ENCODE data around the gene SCAPER. TPM values are rescaled to one million over a fixed set of nuclear protein-coding genes. Genes with fewer than 3 reads are reported as not detected.

SCAPER gene
- total RNA-seq, 2 donors from 2014 or later = 52.9 to 72.8 TPM

DNA sequence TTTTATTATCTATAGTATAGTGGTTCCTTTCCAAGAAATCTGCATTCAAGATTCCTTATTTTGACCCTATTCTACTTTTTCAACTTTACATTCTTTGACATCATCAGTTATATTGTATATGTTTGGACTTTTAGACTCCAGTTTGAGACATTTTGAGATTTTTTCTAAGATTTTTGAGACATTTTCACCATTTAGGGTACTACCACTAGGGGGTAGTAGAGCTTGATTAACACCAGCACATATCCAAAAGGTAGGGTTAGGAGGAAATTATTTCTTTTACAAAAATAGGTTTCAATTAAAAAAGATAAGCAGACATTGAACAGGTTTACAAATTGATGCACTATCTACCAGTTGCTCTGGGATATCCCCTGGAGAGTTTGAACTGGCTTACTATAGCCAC lies 262.5 kb downstream of the SCAPER start:
- Mint-ChIP-seq H3K27ac (peak overlapping the region in 1 of 2 donors; percentile 29), H3K36me3 (peaks cover 11% of the 10 kb centered on the region), H3K4me3 (no peak overlapping the region), H3K27me3 (no peaks in the 10 kb centered on the region), H3K4me1 (ENCODE audit: low read depth in 2 of 2) (peaks cover 13 to 16% of the 10 kb centered on the region in 2 donors), H3K9me3 (no peaks in the 10 kb centered on the region)
- peak in 1 of 2 donors; percentile 11 for ATAC-seq
- DNase-seq (ENCODE audit: low spot score) = no peak

DNA sequence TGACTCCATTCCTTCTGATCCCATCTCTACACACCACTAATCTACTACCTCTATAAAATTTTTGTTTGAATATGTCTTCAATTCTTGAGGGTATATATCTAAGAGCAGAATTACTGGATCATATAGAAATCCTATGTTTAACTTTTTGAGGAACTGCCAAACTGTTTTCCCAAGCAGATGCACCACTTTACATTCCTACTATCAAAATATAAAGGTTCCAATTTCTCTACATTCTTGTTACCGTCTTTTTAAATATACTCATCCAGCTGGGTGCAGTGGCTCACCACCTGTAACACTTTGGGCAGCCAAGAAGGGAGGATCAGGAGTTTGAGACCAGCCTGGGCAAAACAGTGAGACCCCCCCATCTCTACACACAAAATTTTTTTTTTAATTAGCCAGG lies 268.0 kb downstream of the SCAPER start:
- no peak for ATAC-seq
- peaks cover 0 to 2% of the 10 kb centered on the region in 2 donors for H3K4me1 Mint-ChIP-seq (ENCODE audit: low read depth in 2 of 2)
- H3K4me3 Mint-ChIP-seq = no peak overlapping the region
- peaks cover 14% of the 10 kb centered on the region for H3K36me3 Mint-ChIP-seq
- no peaks in the 10 kb centered on the region for H3K9me3 Mint-ChIP-seq
- no peaks in the 10 kb centered on the region for H3K27me3 Mint-ChIP-seq
- H3K27ac Mint-ChIP-seq = no peak overlapping the region
- DNase-seq (ENCODE audit: low spot score) = no peak

- Mint-ChIP-seq H3K36me3 (peaks cover 14% of the 10 kb centered on the region), H3K4me3 (no peak overlapping the region), H3K27me3 (no peaks in the 10 kb centered on the region), H3K27ac (no peak overlapping the region), H3K9me3 (no peaks in the 10 kb centered on the region), H3K4me1 (ENCODE audit: low read depth in 2 of 2) (peaks cover 0 to 2% of the 10 kb centered on the region in 2 donors)
- no peak for DNase-seq (ENCODE audit: low spot score)
- no peak for ATAC-seq
Observed at GRCh38 chr15:76636059-76636458, 269.1 kb downstream of the SCAPER start.

DNA sequence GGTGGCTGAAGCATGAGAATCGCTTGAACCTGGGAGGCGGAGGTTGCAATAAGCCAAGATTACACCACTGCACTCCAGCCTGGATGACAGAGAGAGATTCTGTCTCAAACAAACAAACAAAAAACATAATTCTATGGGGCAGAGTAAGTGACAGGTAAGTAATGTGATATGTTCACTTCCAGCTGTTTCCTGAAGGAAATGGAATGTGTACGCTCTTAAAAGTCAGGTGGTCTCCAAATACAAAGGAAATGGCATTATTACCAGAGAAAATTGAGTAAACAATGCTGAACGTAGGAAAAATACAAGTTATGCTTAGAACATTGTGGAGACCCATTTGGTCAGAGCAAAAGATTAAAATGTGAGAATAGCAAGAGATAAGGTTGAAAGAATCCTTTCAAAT lies 278.5 kb downstream of the SCAPER start:
- no peak overlapping the region for H3K27ac Mint-ChIP-seq
- H3K27me3 Mint-ChIP-seq = no peaks in the 10 kb centered on the region
- H3K9me3 Mint-ChIP-seq = peaks cover 9% of the 10 kb centered on the region
- H3K4me1 Mint-ChIP-seq (ENCODE audit: low read depth in 2 of 2) = no peaks in the 10 kb centered on the region
- H3K36me3 Mint-ChIP-seq = no peaks in the 10 kb centered on the region
- ATAC-seq = no peak
- DNase-seq (ENCODE audit: low spot score) = no peak
- no peak overlapping the region for H3K4me3 Mint-ChIP-seq

GRCh38 chr15:76625267-76625666 lies 279.9 kb downstream of the SCAPER start:
- H3K9me3 Mint-ChIP-seq = peaks cover 9% of the 10 kb centered on the region
- no peaks in the 10 kb centered on the region for H3K4me1 Mint-ChIP-seq (ENCODE audit: low read depth in 2 of 2)
- no peak overlapping the region for H3K4me3 Mint-ChIP-seq
- DNase-seq (ENCODE audit: low spot score) (no peak), ATAC-seq (peak in 1 of 2 donors; percentile 13)
- H3K27ac Mint-ChIP-seq = no peak overlapping the region
- no peaks in the 10 kb centered on the region for H3K36me3 Mint-ChIP-seq
- no peaks in the 10 kb centered on the region for H3K27me3 Mint-ChIP-seq

GRCh38 chr15:76614725-76615124 lies 290.4 kb downstream of the SCAPER start:
- peak in 1 of 2 donors; percentile 62 for ATAC-seq
- no peak for DNase-seq (ENCODE audit: low spot score)
- Mint-ChIP-seq H3K9me3 (peaks cover 6% of the 10 kb centered on the region), H3K4me3 (no peak overlapping the region), H3K27me3 (no peaks in the 10 kb centered on the region), H3K4me1 (ENCODE audit: low read depth in 2 of 2) (peaks cover 16 to 23% of the 10 kb centered on the region in 2 donors), H3K27ac (peak overlapping the region; percentile 28 to 29), H3K36me3 (peaks cover 35% of the 10 kb centered on the region)

DNA sequence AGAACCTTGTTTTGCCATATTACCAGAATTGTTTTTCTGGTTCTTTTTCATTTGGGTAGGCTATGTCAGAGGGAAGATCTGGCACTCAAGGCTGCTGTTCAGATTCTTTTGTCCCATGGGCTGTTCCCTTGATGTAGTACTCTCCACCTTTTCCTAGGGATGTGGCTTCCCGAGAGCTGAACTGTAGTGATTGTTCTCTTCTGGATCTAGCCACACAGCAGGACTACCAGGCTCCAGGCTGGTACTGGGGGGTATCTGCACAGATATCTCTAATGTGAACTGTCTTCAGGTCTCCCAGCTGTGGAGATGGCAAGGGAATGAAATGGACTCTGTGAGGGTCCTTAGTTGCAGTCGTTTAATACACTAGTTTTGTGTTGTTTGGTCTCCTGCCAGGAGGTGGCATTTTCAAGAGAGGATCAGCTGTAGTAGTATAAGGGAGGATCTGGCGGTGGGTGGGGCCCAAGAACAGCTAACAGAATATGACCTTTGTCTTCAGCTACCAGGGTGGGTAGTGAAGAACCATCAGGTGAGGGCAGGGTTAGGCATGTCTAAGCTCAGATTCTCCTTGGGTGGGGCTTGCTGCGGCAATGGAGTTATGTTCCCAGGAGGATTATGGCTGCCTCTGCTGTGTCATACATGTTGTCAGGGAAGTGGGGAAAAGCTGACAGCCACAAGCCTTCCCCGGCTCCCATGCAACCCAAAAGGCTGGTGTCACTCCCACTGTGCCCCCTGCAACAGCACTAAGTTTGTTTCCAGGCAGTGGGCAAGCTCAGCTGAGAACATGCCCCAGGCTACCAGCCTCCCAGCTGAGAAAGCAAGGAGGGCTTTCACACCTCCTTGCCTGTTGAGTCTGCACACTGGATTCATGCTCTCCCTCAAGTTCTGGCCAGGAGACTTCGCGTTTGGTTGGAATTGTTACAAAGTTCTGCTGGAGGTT lies 316.1 kb downstream of the SCAPER start:
- ATAC-seq (no peak), DNase-seq (ENCODE audit: low spot score) (no peak)
- Mint-ChIP-seq H3K4me1 (ENCODE audit: low read depth in 2 of 2) (peaks cover 0 to 2% of the 10 kb centered on the region in 2 donors), H3K36me3 (no peaks in the 10 kb centered on the region), H3K27ac (no peak overlapping the region), H3K27me3 (no peaks in the 10 kb centered on the region), H3K4me3 (no peak overlapping the region), H3K9me3 (no peaks in the 10 kb centered on the region)

GRCh38 chr15:76585576-76585897 lies 319.6 kb downstream of the SCAPER start:
- ATAC-seq = no peak
- Mint-ChIP-seq H3K4me1 (ENCODE audit: low read depth in 2 of 2) (no peaks in the 10 kb centered on the region), H3K36me3 (peaks cover 6% of the 10 kb centered on the region), H3K27ac (no peak overlapping the region), H3K9me3 (no peaks in the 10 kb centered on the region), H3K4me3 (no peak overlapping the region), H3K27me3 (no peaks in the 10 kb centered on the region)
- no peak for DNase-seq (ENCODE audit: low spot score)

GRCh38 chr15:76584868-76585575 lies 320.1 kb downstream of the SCAPER start:
- Mint-ChIP-seq H3K9me3 (no peaks in the 10 kb centered on the region), H3K27ac (no peak overlapping the region), H3K4me3 (no peak overlapping the region), H3K27me3 (no peaks in the 10 kb centered on the region), H3K36me3 (peaks cover 6% of the 10 kb centered on the region), H3K4me1 (ENCODE audit: low read depth in 2 of 2) (no peaks in the 10 kb centered on the region)
- ATAC-seq (no peak), DNase-seq (ENCODE audit: low spot score) (no peak)

- no peaks in the 10 kb centered on the region for H3K9me3 Mint-ChIP-seq
- H3K4me1 Mint-ChIP-seq (ENCODE audit: low read depth in 2 of 2) = peaks cover 6 to 11% of the 10 kb centered on the region in 2 donors
- H3K27me3 Mint-ChIP-seq = no peaks in the 10 kb centered on the region
Observed at GRCh38 chr15:76582550-76582949, 322.6 kb downstream of the SCAPER start.

GRCh38 chr15:76577879-76578512 lies 327.1 kb downstream of the SCAPER start:
- H3K4me1 Mint-ChIP-seq (ENCODE audit: low read depth in 2 of 2) = peaks cover 25 to 33% of the 10 kb centered on the region in 2 donors
- H3K9me3 Mint-ChIP-seq = no peaks in the 10 kb centered on the region
- DNase-seq (ENCODE audit: low spot score) (no peak), ATAC-seq (peak; percentile 79 to 80)
- H3K4me3 Mint-ChIP-seq = no peak overlapping the region
- H3K27ac Mint-ChIP-seq = no peak overlapping the region
- H3K36me3 Mint-ChIP-seq = peaks cover 6% of the 10 kb centered on the region
- H3K27me3 Mint-ChIP-seq = no peaks in the 10 kb centered on the region

More at GRCh38 chr15:76582550-76582949, 322.6 kb downstream of the SCAPER start:
- H3K36me3 Mint-ChIP-seq = peaks cover 6% of the 10 kb centered on the region
- no peak overlapping the region for H3K4me3 Mint-ChIP-seq
- H3K27ac Mint-ChIP-seq = no peak overlapping the region
- no peak for DNase-seq (ENCODE audit: low spot score)
- ATAC-seq = no peak

GRCh38 chr15:76576523-76577279 lies 328.4 kb downstream of the SCAPER start:
- H3K9me3 Mint-ChIP-seq = no peaks in the 10 kb centered on the region
- no peak overlapping the region for H3K27ac Mint-ChIP-seq
- H3K27me3 Mint-ChIP-seq = no peaks in the 10 kb centered on the region
- ATAC-seq (no peak), DNase-seq (ENCODE audit: low spot score) (no peak)
- peaks cover 25 to 33% of the 10 kb centered on the region in 2 donors for H3K4me1 Mint-ChIP-seq (ENCODE audit: low read depth in 2 of 2)
- H3K4me3 Mint-ChIP-seq = no peak overlapping the region
- peaks cover 3% of the 10 kb centered on the region for H3K36me3 Mint-ChIP-seq

- ATAC-seq = no peak
- Mint-ChIP-seq H3K27me3 (no peaks in the 10 kb centered on the region), H3K4me1 (ENCODE audit: low read depth in 2 of 2) (peaks cover 25 to 33% of the 10 kb centered on the region in 2 donors), H3K9me3 (no peaks in the 10 kb centered on the region), H3K27ac (no peak overlapping the region), H3K4me3 (no peak overlapping the region), H3K36me3 (peaks cover 3% of the 10 kb centered on the region)
- no peak for DNase-seq (ENCODE audit: low spot score)
Observed at GRCh38 chr15:76575679-76576078, 329.5 kb downstream of the SCAPER start.
